Kidney epithelial cell (primary cell): ENCODE data around the gene MT1M. TPM values are rescaled to one million over a fixed set of nuclear protein-coding genes. Genes with fewer than 3 reads are reported as not detected.

Experiments
- DNase-seq: peaks from one replicate; pipeline ENCODE4 v3.0.0-alpha.2; 2010; ENCODE audit warnings: low read depth
- H3K27me3 ChIP-seq: 2 replicates; pipeline ENCODE4 v1.6.0; 2011; ENCODE audit warnings: low read length; ENCODE audit not compliant: control insufficient read depth, insufficient read depth
- H3K36me3 ChIP-seq: 2 replicates; pipeline ENCODE4 v1.5.1; 2011; ENCODE audit warnings: low read length; ENCODE audit not compliant: control insufficient read depth, insufficient read depth
- H3K4me3 ChIP-seq: 2 replicates; pipeline ENCODE4 v1.5.1; 2011; ENCODE audit warnings: low read depth, mild to moderate bottlenecking, control low read depth, low read length
- CTCF ChIP-seq: IDR thresholded peaks from 2 replicates; pipeline ENCODE4 v1.5.1; 2011; ENCODE audit warnings: mild to moderate bottlenecking, moderate library complexity, low read length, control low read depth, inconsistent platforms; ENCODE audit not compliant: insufficient read depth, poor library complexity, severe bottlenecking
- total RNA-seq: library from RNA; depleted of rRNA; stranded (reverse); fragments of >200 nt; gene quantifications from 2 replicates; pipeline ENCODE4 v1.2.3, GENCODE V29; 2015

The MT1M gene
- total RNA-seq, 1 donor from 2014 or later, result 1.9 TPM

- TF ChIP-seq CTCF, result no peak
- Histone ChIP-seq H3K36me3 (no peaks in the 10 kb centered on the region), H3K4me3 (peak within 1 kb of the TSS; percentile 28), H3K27me3 (peaks cover 25% of the 10 kb centered on the region)
- no peak for DNase-seq
These were observed 43.1 kb upstream of the MT1M start, which contains the start of gene MT3 for GRCh38 chr16:56589141-56590039. Gene MT3, plus strand, starts transcription at chr16:56589528. Its CDS starts 63 bp downstream, at chr16:56589591.

GRCh38 chr16:56591377-56592060 lies 40.9 kb upstream of the MT1M start:
- TF ChIP-seq CTCF, result no peak
- Histone ChIP-seq H3K4me3 (no peak overlapping the region), H3K27me3 (peaks cover 25% of the 10 kb centered on the region), H3K36me3 (no peaks in the 10 kb centered on the region)
- no peak for DNase-seq

GRCh38 chr16:56593573-56594291 lies 38.7 kb upstream of the MT1M start:
- no peak for DNase-seq
- H3K4me3 ChIP-seq, result no peak overlapping the region
- no peak for TF ChIP-seq CTCF
- no peaks in the 10 kb centered on the region for H3K36me3 ChIP-seq
- peaks cover 24% of the 10 kb centered on the region for H3K27me3 ChIP-seq

- no peak for DNase-seq
- H3K4me3 ChIP-seq, result no peak overlapping the region
- no peaks in the 10 kb centered on the region for H3K36me3 ChIP-seq
- TF ChIP-seq CTCF, result no peak
- peaks cover 18% of the 10 kb centered on the region for H3K27me3 ChIP-seq
These were observed 38.2 kb upstream of the MT1M start for GRCh38 chr16:56594292-56594619.

GRCh38 chr16:56600398-56600999 lies 32.0 kb upstream of the MT1M start:
- DNase-seq, result no peak
- no peak overlapping the region for H3K4me3 ChIP-seq

More at GRCh38 chr16:56600398-56600999, 32.0 kb upstream of the MT1M start:
- Histone ChIP-seq H3K27me3 (no peaks in the 10 kb centered on the region), H3K36me3 (no peaks in the 10 kb centered on the region)
- peak; percentile 68 for TF ChIP-seq CTCF
